Measurements from ENCODE around the gene BLVRB.

BLVRB gene

DNA sequence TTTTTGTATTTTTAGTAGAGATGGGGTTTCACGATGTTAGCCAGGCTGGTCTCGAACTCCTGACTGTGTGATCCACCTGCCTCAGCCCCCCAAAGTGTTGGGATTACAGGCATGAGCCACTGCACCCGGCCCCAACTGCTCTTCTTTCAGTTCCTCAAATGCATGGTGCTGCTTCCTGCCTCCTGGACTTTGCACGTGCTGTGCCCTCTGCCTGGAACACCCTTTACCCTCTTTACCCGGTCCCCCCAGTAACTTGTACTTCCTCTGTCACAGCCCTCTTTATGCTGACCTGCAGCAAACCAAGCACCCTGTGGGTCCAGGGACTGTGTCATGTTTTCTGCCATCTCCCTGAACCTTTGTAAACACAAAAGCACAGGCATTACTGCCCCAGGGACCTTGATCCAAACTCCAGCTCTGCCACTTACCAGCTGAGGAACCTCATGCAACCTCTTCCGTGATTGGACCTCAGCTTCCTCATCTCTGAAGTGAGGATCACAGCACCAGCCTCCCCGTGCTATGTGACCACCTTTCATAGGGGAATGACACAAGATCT lies 3.8 kb downstream of the BLVRB start:
- Histone ChIP-seq H3K9ac (ENCODE audit: low read length) (no peak overlapping the region), H4K20me1 (ENCODE audit: insufficient read depth, low read length) (no peaks in the 10 kb centered on the region), H2AFZ (ENCODE audit: low read length) (no peak overlapping the region), H3F3A (ENCODE audit: insufficient read depth, low read length) (0 out of 2 replicates have a peak, but pooled peaks cover 3% of the 10 kb centered on the region), H3K4me3 (ENCODE audit: low read length) (no peak overlapping the region), H3K36me3 (replicated peaks; ENCODE audit: insufficient read depth, low read length) (no peaks in the 10 kb centered on the region), H3K9me3 (replicated peaks; ENCODE audit: insufficient read depth, low read length) (no peaks in the 10 kb centered on the region), H3K4me2 (ENCODE audit: low read depth, low read length) (no peak overlapping the region), H3K9me2 (replicated peaks; ENCODE audit: insufficient read depth, low read length) (no peaks in the 10 kb centered on the region), H3K4me1 (ENCODE audit: low read length) (peaks cover 19% of the 10 kb centered on the region), H3K27ac (ENCODE audit: low read length) (peak overlapping the region; percentile 20; the same call in 1 of the 2 replicates), H3K79me2 (ENCODE audit: low read length) (no peaks in the 10 kb centered on the region), H3K27me3 (replicated peaks; ENCODE audit: insufficient read depth, low read length) (peaks cover 5% of the 10 kb centered on the region; the same call in 1 of the 2 replicates)
- DNase-seq, result no peak
- TF ChIP-seq EZH2phosphoT487 (IDR thresholded peaks at IDR 0.05; ENCODE audit: low read length) (no peak), EZH2 (optimal IDR thresholded peaks at IDR 0.05; ENCODE audit: low read depth, low read length) (no peak)
- TF ChIP-seq, protein P1, sequence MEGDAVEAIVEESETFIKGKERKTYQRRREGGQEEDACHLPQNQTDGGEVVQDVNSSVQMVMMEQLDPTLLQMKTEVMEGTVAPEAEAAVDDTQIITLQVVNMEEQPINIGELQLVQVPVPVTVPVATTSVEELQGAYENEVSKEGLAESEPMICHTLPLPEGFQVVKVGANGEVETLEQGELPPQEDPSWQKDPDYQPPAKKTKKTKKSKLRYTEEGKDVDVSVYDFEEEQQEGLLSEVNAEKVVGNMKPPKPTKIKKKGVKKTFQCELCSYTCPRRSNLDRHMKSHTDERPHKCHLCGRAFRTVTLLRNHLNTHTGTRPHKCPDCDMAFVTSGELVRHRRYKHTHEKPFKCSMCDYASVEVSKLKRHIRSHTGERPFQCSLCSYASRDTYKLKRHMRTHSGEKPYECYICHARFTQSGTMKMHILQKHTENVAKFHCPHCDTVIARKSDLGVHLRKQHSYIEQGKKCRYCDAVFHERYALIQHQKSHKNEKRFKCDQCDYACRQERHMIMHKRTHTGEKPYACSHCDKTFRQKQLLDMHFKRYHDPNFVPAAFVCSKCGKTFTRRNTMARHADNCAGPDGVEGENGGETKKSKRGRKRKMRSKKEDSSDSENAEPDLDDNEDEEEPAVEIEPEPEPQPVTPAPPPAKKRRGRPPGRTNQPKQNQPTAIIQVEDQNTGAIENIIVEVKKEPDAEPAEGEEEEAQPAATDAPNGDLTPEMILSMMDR (IDR thresholded peaks at IDR 0.05; ENCODE audit: low read length), result no peak

DNA sequence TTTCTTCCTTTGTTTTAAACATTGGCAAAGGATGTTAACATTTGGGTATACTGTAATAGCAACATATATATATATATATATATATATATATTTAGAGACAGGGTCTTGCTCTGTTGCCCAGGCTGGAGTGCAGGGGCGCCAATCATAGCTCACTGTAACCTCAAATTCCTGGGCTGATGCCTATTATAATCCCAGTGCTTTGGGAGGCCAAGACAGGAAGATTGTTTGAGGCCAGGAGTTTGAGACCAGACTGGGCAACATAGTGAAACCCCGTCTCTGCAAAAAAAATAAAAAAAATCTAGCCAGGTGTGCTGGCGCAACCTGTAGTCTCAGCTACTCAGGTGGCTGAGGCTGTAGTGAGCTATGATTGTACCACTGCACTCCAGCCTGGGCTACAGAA lies 5.4 kb downstream of the BLVRB start:
- H3K4me2 ChIP-seq (ENCODE audit: low read depth, low read length), result no peak overlapping the region
- H3K9me3 ChIP-seq (replicated peaks; ENCODE audit: insufficient read depth, low read length), result no peaks in the 10 kb centered on the region
- TF ChIP-seq, protein P1 (IDR thresholded peaks at IDR 0.05; ENCODE audit: low read length), result no peak
- TF ChIP-seq EZH2 (optimal IDR thresholded peaks at IDR 0.05; ENCODE audit: low read depth, low read length), result no peak
- no peak for TF ChIP-seq EZH2phosphoT487 (IDR thresholded peaks at IDR 0.05; ENCODE audit: low read length)
- H3K27me3 ChIP-seq (replicated peaks; ENCODE audit: insufficient read depth, low read length), result no peaks in the 10 kb centered on the region
- no peak overlapping the region for H3K27ac ChIP-seq (ENCODE audit: low read length)
- H3K9me2 ChIP-seq (replicated peaks; ENCODE audit: insufficient read depth, low read length), result no peaks in the 10 kb centered on the region
- no peak for DNase-seq
- no peaks in the 10 kb centered on the region for H3K36me3 ChIP-seq (replicated peaks; ENCODE audit: insufficient read depth, low read length)
- H3K79me2 ChIP-seq (ENCODE audit: low read length), result no peaks in the 10 kb centered on the region
- H2AFZ ChIP-seq (ENCODE audit: low read length), result no peak overlapping the region
- 0 out of 2 replicates have a peak, but pooled peaks cover 3% of the 10 kb centered on the region for H3F3A ChIP-seq (ENCODE audit: insufficient read depth, low read length)
- no peaks in the 10 kb centered on the region for H4K20me1 ChIP-seq (ENCODE audit: insufficient read depth, low read length)
- no peak overlapping the region for H3K9ac ChIP-seq (ENCODE audit: low read length)
- H3K4me1 ChIP-seq (ENCODE audit: low read length), result peaks cover 12% of the 10 kb centered on the region; the same call in 1 of the 2 replicates
- no peak overlapping the region for H3K4me3 ChIP-seq (ENCODE audit: low read length)

DNA sequence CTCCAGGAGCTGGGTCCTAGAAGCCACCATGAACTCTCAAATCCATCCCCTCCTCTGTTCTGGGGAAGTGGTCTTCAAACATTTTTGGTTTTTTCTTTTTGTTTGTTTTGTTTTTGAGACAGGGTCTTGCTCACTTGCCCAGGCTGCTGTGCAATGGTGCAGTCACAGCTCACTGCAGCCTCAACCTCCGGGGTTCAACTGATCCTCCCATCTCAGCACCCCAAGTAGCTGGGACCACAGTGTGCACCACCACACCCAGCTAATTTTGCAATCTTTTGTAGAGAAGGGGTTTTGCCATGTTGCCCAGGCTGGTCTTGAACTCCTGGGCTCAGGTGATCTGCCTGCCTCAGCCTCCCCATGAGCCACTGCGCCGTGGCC lies 7.0 kb downstream of the BLVRB start:
- TF ChIP-seq, protein P1 (IDR thresholded peaks at IDR 0.05; ENCODE audit: low read length), result no peak
- no peak for TF ChIP-seq EZH2phosphoT487 (IDR thresholded peaks at IDR 0.05; ENCODE audit: low read length)
- H2AFZ ChIP-seq (ENCODE audit: low read length), result no peak overlapping the region
- H3K79me2 ChIP-seq (ENCODE audit: low read length), result no peaks in the 10 kb centered on the region
- H3K9me3 ChIP-seq (replicated peaks; ENCODE audit: insufficient read depth, low read length), result no peaks in the 10 kb centered on the region
- H3K9ac ChIP-seq (ENCODE audit: low read length), result no peak overlapping the region
- no peak overlapping the region for H3K4me3 ChIP-seq (ENCODE audit: low read length)
- no peaks in the 10 kb centered on the region for H3K36me3 ChIP-seq (replicated peaks; ENCODE audit: insufficient read depth, low read length)
- no peaks in the 10 kb centered on the region for H3F3A ChIP-seq (ENCODE audit: insufficient read depth, low read length)
- no peak overlapping the region for H3K27ac ChIP-seq (ENCODE audit: low read length)
- peaks cover 5% of the 10 kb centered on the region; the same call in 1 of the 2 replicates for H3K4me1 ChIP-seq (ENCODE audit: low read length)
- no peak overlapping the region for H3K4me2 ChIP-seq (ENCODE audit: low read depth, low read length)
- no peaks in the 10 kb centered on the region for H4K20me1 ChIP-seq (ENCODE audit: insufficient read depth, low read length)
- DNase-seq, result no peak
- no peaks in the 10 kb centered on the region for H3K9me2 ChIP-seq (replicated peaks; ENCODE audit: insufficient read depth, low read length)
- no peaks in the 10 kb centered on the region for H3K27me3 ChIP-seq (replicated peaks; ENCODE audit: insufficient read depth, low read length)
